Esophagus muscularis mucosa (tissue), 4 donors: Measurements from ENCODE around the gene SRGAP2. TPM values are rescaled to one million over a fixed set of nuclear protein-coding genes. Genes with fewer than 3 reads are reported as not detected.
"Not testable (repeated sequence)": the region's sequence is repeated elsewhere in the genome, so short reads cannot be mapped to it uniquely, and the experiment has no call there.

Source experiments
- DNase-seq: peaks from one replicate; pipeline ENCODE4 v3.0.0-alpha.2; 2017; ENCODE audit errors: extremely low spot score
- H3K27ac ChIP-seq, 4 donors: fragments of 200-600 bp; sonication (generic); replicated peaks in 1 of 4; 1 replicate in 3 of 4; 2 replicates in 1 of 4; pipeline ENCODE4 v1.5.1; 2016 to 2019; ENCODE audit warnings: mild to moderate bottlenecking in 1 of 4
- H3K27me3 ChIP-seq, 4 donors: fragments of 200-600 bp; sonication (generic); one replicate each; pipeline versions ENCODE4 v1.5.1 to v1.6.0; 2016 to 2019
- H3K36me3 ChIP-seq, 4 donors: fragments of 200-600 bp; sonication (generic); one replicate each; pipeline ENCODE4 v1.5.1; 2016 to 2019
- H3K4me1 ChIP-seq, 4 donors: fragments of 200-600 bp; sonication (generic); one replicate each; pipeline ENCODE4 v1.5.1; 2016 to 2019
- H3K4me3 ChIP-seq, 4 donors: fragments of 200-600 bp; sonication (generic); 1 replicate in 2 of 4; 2 replicates in 2 of 4; pipeline ENCODE4 v1.5.1; 2016 to 2019; ENCODE audit warnings: mild to moderate bottlenecking in 4 of 4, moderate library complexity in 1 of 4
- H3K9me3 ChIP-seq, 4 donors: fragments of 200-600 bp; sonication (generic); 1 replicate in 3 of 4; 2 replicates in 1 of 4; pipeline ENCODE4 v1.5.1; 2016 to 2019
- POLR2AphosphoS5 ChIP-seq, 2 donors: sonication (generic); formaldehyde crosslinking; IDR thresholded peaks; one replicate each; pipeline ENCODE4 v1.6.1; 2017; ENCODE audit warnings: antibody characterized with exemption in 2 of 2
- WGBS: methylation state at CpG from one replicate; pipeline ENCODE4 v1.1.5; 2018; 5-methylcytosine and 5-hydroxymethylcytosine counted together
- intact Hi-C: fragments of 100-400 bp; cut with DNase I; formaldehyde crosslinking; loops from one replicate; pipeline ENCODE4 v1.15.1; 2023
- total RNA-seq, 4 donors: library from RNA; depleted of rRNA; stranded (reverse); fragments of >200 nt; gene quantifications; one replicate each; pipeline versions ENCODE4 v1.1.0 to v1.2.1, GENCODE V29; 2016

Gene SRGAP2
- total RNA-seq, 4 donors from 2014 or later, result 39.4 to 54.6 (median 41.0) TPM

DNA sequence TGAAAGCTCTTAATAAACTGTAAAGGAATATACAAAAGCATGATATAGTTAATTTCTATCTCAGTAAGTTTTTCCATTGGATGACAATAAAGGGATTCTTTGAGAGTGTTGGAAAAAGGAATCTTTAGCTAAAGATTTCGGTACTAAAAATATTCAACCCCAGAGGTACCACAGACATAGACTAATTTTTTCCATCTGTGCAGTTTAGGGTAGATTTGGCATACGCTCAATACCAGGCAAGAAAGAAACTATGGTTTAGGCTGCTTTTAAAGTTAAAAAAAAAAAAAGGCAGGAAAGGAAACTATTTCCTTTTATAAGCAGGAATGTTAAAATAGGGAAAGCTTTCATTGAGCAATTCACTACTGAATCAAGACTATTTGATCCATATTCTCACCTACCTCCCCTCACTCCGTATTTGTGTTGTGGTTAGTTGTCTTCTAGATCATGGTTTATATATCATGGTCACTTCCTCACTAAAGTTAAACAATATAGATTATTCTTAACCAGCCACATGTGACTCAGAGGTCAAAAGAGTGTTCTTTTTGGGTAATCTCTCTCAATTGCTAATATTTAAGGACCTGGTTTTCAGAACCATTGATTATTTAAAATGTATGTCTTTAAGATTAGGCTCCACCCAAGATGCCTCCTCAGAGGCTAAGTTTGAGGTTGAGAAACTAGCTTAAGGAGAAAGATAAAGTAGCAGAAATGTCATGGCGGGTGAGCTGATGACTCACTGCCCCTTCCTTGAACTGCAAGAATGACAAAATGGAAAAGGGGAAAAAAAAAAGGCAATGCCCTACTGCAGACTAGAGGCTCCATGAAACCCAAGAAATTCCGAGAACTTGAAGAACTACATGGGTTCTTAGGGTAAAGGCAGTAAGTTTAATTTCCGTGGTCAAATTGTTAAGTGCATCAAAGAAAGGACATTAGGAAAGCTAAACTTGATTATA is 20.7 kb upstream of the SRGAP2 start:
- H3K27ac ChIP-seq, H3K27me3 ChIP-seq, intact Hi-C loops, DNase-seq, H3K9me3 ChIP-seq, H3K4me1 ChIP-seq, H3K36me3 ChIP-seq, H3K4me3 ChIP-seq: not testable (repeated sequence)
- 64% methylated on average over 5 of the region's 6 CpGs for WGBS

DNA sequence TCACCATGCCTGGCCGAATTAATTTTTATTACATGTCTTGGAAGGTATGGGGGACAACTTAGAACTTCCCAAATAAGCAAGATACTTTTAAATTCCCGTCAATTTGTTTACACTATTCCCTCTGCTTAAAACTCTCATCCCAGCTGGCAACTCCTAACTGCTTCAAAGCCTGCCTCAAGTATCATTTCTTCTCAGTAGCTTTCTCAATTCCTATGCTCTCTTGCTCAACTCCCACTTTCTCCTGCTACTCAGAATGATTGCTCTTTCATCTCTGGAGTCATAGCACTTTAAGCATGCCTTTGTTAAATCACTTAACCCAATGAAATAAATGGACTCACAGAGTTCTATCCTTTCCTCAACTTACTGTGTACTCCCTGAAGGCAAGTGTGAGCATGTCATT is 19.6 kb upstream of the SRGAP2 start:
- H3K36me3 ChIP-seq, H3K27me3 ChIP-seq, intact Hi-C loops, H3K27ac ChIP-seq, H3K9me3 ChIP-seq, H3K4me1 ChIP-seq, DNase-seq, H3K4me3 ChIP-seq: not testable (repeated sequence)
- WGBS, result no CpG with 5 or more reads among the region's 2 CpGs

- H3K27ac ChIP-seq, DNase-seq, H3K27me3 ChIP-seq, H3K36me3 ChIP-seq, H3K4me1 ChIP-seq, H3K4me3 ChIP-seq, H3K9me3 ChIP-seq, intact Hi-C loops: not testable (repeated sequence)
- WGBS, result no CpG with 5 or more reads among the region's 3 CpGs
Observed at GRCh38 chr1:206185778-206186177, 17.6 kb upstream of the SRGAP2 start.

- H3K4me1 ChIP-seq, H3K27ac ChIP-seq, H3K36me3 ChIP-seq, intact Hi-C loops, H3K4me3 ChIP-seq, H3K27me3 ChIP-seq, H3K9me3 ChIP-seq, DNase-seq: not testable (repeated sequence)
- 94% methylated on average over 2 of the region's 4 CpGs for WGBS
Observed at GRCh38 chr1:206186826-206187225, 16.5 kb upstream of the SRGAP2 start.

DNA sequence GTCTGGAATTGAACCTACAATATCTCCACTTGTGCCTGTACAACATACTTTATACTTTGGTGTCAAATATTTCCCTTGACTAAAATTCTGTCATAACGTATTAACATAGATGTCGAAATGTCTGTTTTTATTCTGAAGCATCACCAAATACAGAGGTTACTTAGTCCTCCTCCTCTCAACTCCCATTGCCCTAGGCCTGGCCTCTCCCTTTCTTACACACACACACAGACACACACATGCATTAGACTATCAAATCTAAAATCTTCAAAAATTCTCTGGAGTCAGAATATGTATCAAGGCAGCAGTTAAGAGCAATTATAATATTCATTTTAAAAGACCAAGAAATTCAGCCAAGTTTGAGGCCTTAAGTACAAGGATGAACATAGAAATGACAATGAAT is 8.2 kb upstream of the SRGAP2 start:
- H3K4me3 ChIP-seq, DNase-seq, H3K9me3 ChIP-seq, H3K36me3 ChIP-seq, H3K27ac ChIP-seq, H3K4me1 ChIP-seq, H3K27me3 ChIP-seq, intact Hi-C loops: not testable (repeated sequence)
- no CpG with 5 or more reads among the region's 2 CpGs for WGBS

DNA sequence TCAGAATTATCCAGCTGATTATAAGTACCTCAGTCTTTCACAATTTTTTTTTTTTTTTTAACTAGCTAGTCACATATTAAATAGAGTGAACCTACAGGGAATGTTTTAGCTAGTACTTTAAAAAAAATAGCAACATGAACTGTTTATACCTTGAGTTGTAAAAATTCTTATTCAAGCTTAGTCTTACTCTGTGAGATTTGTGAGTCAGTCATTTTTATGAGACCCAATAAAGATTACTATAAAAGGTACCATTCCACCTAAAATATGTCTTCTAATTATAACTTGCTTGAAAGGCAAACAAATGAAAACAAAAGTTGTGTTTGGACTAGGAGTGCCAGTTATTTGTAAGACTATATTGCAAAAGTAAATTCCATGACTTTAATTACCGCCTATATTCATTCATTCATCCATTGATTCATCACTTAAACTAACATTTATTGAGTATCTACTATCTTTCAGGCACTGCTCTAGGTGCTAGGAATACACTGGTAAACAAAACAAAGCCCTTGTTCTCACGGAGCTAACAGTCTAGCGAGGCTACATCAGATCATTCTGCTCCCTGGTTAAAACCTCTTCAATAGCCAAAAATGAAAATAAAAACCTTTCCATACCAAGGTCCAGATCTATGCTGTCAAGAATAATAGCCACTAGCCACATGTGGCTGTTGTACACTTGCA is 6.5 kb upstream of the SRGAP2 start:
- H3K27ac ChIP-seq, H3K36me3 ChIP-seq, H3K4me3 ChIP-seq, H3K27me3 ChIP-seq, H3K4me1 ChIP-seq, H3K9me3 ChIP-seq, DNase-seq, intact Hi-C loops: not testable (repeated sequence)
- WGBS, result 100% methylated on average over 3 of the region's 3 CpGs

DNA sequence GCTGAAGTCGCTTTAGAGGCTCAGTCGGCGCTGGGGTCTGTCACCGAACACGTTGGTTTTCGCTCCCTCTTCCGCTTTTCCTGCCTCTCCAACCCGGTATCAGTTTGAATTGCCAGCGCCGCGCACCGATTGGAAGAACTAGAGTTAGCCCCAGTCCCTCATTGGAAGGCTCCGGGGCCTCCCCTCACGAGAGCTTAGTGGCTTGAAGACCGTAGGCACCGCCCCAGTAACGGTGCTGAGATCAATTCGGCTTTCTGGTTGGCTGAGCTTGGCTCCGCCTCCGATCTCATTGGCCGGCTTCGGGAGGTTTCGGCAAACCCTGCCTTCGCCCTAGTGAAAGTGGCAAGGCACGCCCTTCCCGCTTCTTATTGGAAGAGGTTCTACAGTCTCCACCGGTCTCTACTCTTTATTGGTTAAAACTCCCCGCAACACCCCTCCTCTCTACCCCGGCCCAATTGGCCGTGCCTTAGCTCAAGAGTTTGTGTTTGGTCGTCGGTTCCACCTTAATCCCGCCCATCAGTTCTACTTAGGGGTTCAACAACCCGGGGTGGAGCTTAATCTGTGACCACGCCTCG is 465 bp upstream of the SRGAP2 start, which contains the start of gene FAM72A:
Gene FAM72A, minus strand, starts transcription at position 51 of the 575 bp plus-strand sequence. CDS start 814 bp downstream, outside the sequence.
- intact Hi-C loops, H3K9me3 ChIP-seq, H3K27me3 ChIP-seq, H3K4me1 ChIP-seq, H3K36me3 ChIP-seq: not testable (repeated sequence)
- H3K4me3 ChIP-seq, result peak within 1 kb of the TSS; percentile 56 to 70 (median 62)
- peak in 1 of 2 donors; percentile 57 for TF ChIP-seq POLR2AphosphoS5 (IDR thresholded peaks at IDR 0.05)
- 0% methylated on average over 15 of the region's 36 CpGs for WGBS
- H3K27ac ChIP-seq, result peak within 1 kb of the TSS; percentile 87 to 90 (median 88)
- peak; percentile 100 for DNase-seq

DNA sequence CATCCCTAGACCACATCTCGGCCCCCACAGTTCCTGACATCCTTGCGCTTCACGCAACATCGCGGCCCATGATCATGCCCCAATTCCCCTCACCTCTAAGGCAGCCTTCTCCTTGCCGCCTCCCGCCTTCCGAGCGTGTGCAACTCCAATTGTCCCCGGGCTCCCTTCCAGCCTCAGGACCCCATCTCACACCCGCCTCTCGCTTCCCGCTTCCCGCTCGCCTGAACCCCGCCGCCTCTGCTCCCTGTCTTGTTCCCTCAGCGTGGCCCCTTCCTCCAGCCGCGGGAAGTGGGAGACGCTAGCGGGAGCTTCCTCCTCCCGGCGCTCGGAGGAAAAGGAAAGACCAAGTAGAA is 794 bp downstream of the SRGAP2 start:
- Histone ChIP-seq H3K4me3 (peak overlapping the region; percentile 56 to 62 (median 60)), H3K27ac (peak overlapping the region; percentile 65 to 87 (median 74))
- DNase-seq, H3K27me3 ChIP-seq, H3K36me3 ChIP-seq, intact Hi-C loops, H3K4me1 ChIP-seq, H3K9me3 ChIP-seq: not testable (repeated sequence)
- no CpG with 5 or more reads among the region's 25 CpGs for WGBS

- H3K4me1 ChIP-seq, H3K36me3 ChIP-seq, H3K9me3 ChIP-seq, H3K27me3 ChIP-seq, intact Hi-C loops: not testable (repeated sequence)
- peak; percentile 21 for DNase-seq
- H3K27ac ChIP-seq, result peak overlapping the region; percentile 63 to 78 (median 76)
- WGBS, result no CpG with 5 or more reads among the region's 25 CpGs
- H3K4me3 ChIP-seq, result peak overlapping the region; percentile 54 to 64 (median 56)
Observed at GRCh38 chr1:206204871-206205270, 1.5 kb downstream of the SRGAP2 start.

GRCh38 chr1:206205569-206205968 is 2.2 kb downstream of the SRGAP2 start:
- DNase-seq, result not testable (repeated sequence)

GRCh38 chr1:206210802-206211201 is 7.5 kb downstream of the SRGAP2 start:
- DNase-seq, result peak; percentile 68
- H3K27ac ChIP-seq, H3K9me3 ChIP-seq, H3K4me3 ChIP-seq, intact Hi-C loops, H3K36me3 ChIP-seq, H3K4me1 ChIP-seq, H3K27me3 ChIP-seq: not testable (repeated sequence)
- WGBS, result no CpG with 5 or more reads among the region's 1 CpG

More at GRCh38 chr1:206205569-206205968, 2.2 kb downstream of the SRGAP2 start:
- intact Hi-C loops, H3K36me3 ChIP-seq, H3K9me3 ChIP-seq, H3K4me1 ChIP-seq, H3K27me3 ChIP-seq: not testable (repeated sequence)
- Histone ChIP-seq H3K4me3 (peak overlapping the region; percentile 38 to 54 (median 42)), H3K27ac (peak overlapping the region in 1 of 4 donors; percentile 44)
- no CpG with 5 or more reads among the region's 31 CpGs for WGBS
